MG63 (cell line): ENCODE measurements around the gene CLDN1. TPM values are rescaled to one million over a fixed set of nuclear protein-coding genes. Genes with fewer than 3 reads are reported as not detected.

Experiments used
- DNase-seq: peaks from one replicate; pipeline ENCODE4 v3.0.0-alpha.2; 2020
- H3K27me3 ChIP-seq: fragments of 250-450 bp; sonication (Bioruptor Pico); 2 replicates; pipeline ENCODE4 v1.5.1; 2020; ENCODE audit warnings: mild to moderate bottlenecking, moderate library complexity
- H3K36me3 ChIP-seq: fragments of 250-450 bp; sonication (Bioruptor Pico); 2 replicates; pipeline ENCODE4 v1.5.1; 2020; ENCODE audit warnings: mild to moderate bottlenecking, moderate library complexity
- H3K4me3 ChIP-seq: fragments of 250-450 bp; sonication (Bioruptor Pico); 2 replicates; pipeline ENCODE4 v1.5.1; 2020; ENCODE audit warnings: mild to moderate bottlenecking, moderate library complexity
- H3K9me3 ChIP-seq: fragments of 250-450 bp; sonication (Bioruptor Pico); 2 replicates; pipeline ENCODE4 v1.5.1; 2020; ENCODE audit warnings: mild to moderate bottlenecking, moderate library complexity
- total RNA-seq: library from RNA; depleted of rRNA; stranded (reverse); fragments of >200 nt; shearing (Covaris generic); gene quantifications from 2 replicates; pipeline ENCODE4 v1.2.3, GENCODE V29; 2014; ENCODE audit warnings: low replicate concordance; rRNA removed

Gene CLDN1, protein sequence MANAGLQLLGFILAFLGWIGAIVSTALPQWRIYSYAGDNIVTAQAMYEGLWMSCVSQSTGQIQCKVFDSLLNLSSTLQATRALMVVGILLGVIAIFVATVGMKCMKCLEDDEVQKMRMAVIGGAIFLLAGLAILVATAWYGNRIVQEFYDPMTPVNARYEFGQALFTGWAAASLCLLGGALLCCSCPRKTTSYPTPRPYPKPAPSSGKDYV
- total RNA-seq, result 1.3 and 4.0 TPM in 2 replicates

DNA sequence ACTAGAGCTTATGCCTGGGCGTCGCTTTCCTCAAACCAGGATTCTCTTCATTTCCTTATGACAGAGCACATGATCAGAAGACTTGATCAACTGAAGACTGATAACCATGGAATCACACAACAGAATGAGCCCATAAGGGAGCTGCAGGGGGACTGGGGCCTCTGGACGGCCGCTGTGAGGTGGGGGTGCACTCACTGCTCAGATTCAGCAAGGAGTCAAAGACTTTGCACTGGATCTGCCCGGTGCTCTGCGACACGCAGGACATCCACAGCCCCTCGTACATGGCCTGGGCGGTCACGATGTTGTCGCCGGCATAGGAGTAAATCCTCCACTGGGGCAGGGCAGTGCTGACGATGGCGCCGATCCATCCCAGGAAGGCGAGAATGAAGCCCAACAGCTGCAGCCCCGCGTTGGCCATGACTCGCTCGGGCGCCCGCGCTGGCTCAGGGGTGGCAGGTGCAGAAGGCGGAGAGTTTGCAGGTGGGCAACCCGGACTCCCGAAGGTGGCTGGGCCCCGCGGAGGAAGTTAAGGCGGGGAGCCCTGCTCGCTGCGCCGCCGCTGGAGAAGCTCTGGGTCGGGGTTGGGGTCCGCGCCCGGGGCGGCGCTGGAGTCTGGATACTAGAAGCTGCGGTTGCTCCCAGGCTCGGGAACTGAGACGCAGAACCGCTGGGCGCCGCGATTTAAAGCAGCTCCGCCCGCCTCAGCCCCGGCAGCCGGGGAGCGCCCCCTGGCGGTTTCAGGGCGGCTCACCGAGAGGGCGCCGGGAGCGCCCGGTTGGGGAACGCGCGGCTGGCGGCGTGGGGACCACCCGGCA is at the start of gene CLDN1:
Gene CLDN1 (minus strand): TSS at position 658 of the 815 bp plus-strand sequence. CDS start 240 bp downstream, at position 418.
- Histone ChIP-seq H3K36me3 (no peaks in the 10 kb centered on the region), H3K27me3 (no peaks in the 10 kb centered on the region), H3K4me3 (peak within 1 kb of the TSS; percentile 54), H3K9me3 (no peaks in the 10 kb centered on the region)
- DNase-seq, result peak; percentile 81

DNA sequence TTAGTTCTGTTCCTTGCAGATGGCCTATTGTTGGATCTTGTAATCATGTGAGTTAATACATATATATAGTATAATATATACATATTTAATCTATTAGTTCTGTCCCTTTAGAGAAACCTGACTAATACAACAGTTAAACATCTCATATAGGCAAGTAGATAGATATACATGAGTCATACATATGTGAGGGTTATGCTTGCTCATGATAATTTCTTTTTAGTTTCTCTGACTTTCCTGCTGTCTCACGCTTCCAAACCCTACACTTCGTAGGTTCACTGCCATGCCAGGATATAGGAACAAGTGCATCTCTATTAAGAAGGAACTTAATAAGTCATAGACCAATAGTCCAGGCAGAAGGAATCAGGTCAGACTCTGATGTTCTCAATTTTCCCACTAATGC is 48.9 kb upstream of the CLDN1 start:
- Histone ChIP-seq H3K36me3 (no peaks in the 10 kb centered on the region), H3K4me3 (no peak overlapping the region), H3K27me3 (no peaks in the 10 kb centered on the region), H3K9me3 (no peaks in the 10 kb centered on the region; the same call in 1 of the 2 replicates)
- no peak for DNase-seq

- no peaks in the 10 kb centered on the region; the same call in 1 of the 2 replicates for H3K9me3 ChIP-seq
- no peak overlapping the region for H3K4me3 ChIP-seq
- H3K36me3 ChIP-seq, result no peaks in the 10 kb centered on the region
- no peak for DNase-seq
- no peaks in the 10 kb centered on the region for H3K27me3 ChIP-seq
These were observed 48.1 kb upstream of the CLDN1 start for GRCh38 chr3:190370369-190370768.

DNA sequence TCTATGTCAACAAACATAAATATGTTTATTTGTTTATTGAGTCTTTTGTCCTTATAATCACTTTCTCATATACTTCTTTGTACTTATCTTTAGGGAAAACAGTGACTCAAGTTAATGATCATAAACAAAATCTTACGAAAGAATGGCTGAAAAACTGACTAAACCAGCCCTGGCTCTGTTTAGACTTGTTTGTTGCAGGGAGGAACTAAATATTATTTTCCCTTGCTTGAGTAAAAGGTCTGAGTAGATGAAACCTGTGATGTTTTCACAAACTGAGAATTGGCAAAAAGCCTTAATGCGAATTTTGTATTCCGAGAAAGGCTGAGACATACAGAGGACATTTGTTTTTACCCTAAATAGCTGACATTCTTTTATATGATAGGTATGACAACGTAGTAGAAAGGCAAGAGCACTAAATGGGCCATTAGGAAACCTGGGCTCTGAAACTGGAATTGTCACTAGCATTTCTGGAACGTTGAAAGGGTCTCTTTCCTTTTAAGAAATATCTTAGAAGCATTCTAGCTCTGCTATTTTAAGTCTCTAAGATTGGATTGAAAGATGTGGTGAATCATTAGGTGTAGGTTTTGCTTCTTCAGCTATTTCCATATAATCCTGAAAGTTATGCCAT is 47.5 kb upstream of the CLDN1 start:
- Histone ChIP-seq H3K9me3 (no peaks in the 10 kb centered on the region; the same call in 1 of the 2 replicates), H3K4me3 (no peak overlapping the region), H3K36me3 (no peaks in the 10 kb centered on the region), H3K27me3 (no peaks in the 10 kb centered on the region)
- DNase-seq, result no peak

- no peaks in the 10 kb centered on the region for H3K36me3 ChIP-seq
- H3K27me3 ChIP-seq, result no peaks in the 10 kb centered on the region
- no peak overlapping the region for H3K4me3 ChIP-seq
- H3K9me3 ChIP-seq, result no peaks in the 10 kb centered on the region
- no peak for DNase-seq
These were observed 46.6 kb upstream of the CLDN1 start for GRCh38 chr3:190368881-190369280.

GRCh38 chr3:190366133-190366532 is 43.9 kb upstream of the CLDN1 start:
- H3K36me3 ChIP-seq, result no peaks in the 10 kb centered on the region

GRCh38 chr3:190362258-190362657 is 40.0 kb upstream of the CLDN1 start:
- DNase-seq, result no peak
- Histone ChIP-seq H3K36me3 (no peaks in the 10 kb centered on the region), H3K27me3 (no peaks in the 10 kb centered on the region), H3K4me3 (no peak overlapping the region), H3K9me3 (no peaks in the 10 kb centered on the region)

More at GRCh38 chr3:190366133-190366532, 43.9 kb upstream of the CLDN1 start:
- Histone ChIP-seq H3K9me3 (no peaks in the 10 kb centered on the region), H3K27me3 (no peaks in the 10 kb centered on the region), H3K4me3 (no peak overlapping the region)
- peak; percentile 68 for DNase-seq

- no peaks in the 10 kb centered on the region for H3K27me3 ChIP-seq
- no peaks in the 10 kb centered on the region for H3K36me3 ChIP-seq
- no peak overlapping the region for H3K4me3 ChIP-seq
- no peak for DNase-seq
- H3K9me3 ChIP-seq, result no peaks in the 10 kb centered on the region
These were observed 39.5 kb upstream of the CLDN1 start for GRCh38 chr3:190361791-190362190.

- H3K4me3 ChIP-seq, result no peak overlapping the region
- no peaks in the 10 kb centered on the region for H3K27me3 ChIP-seq
- no peaks in the 10 kb centered on the region for H3K36me3 ChIP-seq
- DNase-seq, result no peak
- H3K9me3 ChIP-seq, result no peaks in the 10 kb centered on the region
These were observed 38.0 kb upstream of the CLDN1 start for GRCh38 chr3:190360228-190360627.

DNA sequence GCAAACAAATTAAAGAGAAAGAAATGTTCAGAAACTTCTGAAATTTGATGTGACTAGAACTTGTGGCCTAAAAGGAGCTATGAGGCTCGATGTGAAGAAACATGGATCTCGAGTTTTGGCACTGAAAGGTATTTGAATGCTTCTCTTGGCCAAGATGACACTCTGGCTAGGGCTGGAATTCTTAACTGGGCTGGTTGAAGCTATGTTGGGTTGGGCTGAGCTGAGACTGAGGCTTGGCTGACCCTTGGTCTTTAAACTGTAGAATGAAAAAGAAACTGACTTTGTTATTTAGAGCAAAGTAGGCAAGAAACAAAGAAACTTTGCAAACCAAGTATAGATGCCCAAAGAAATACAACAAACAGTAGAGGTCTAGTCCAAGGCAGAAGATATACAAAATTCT is 37.6 kb upstream of the CLDN1 start:
- Histone ChIP-seq H3K4me3 (no peak overlapping the region), H3K9me3 (no peaks in the 10 kb centered on the region), H3K36me3 (no peaks in the 10 kb centered on the region), H3K27me3 (no peaks in the 10 kb centered on the region)
- no peak for DNase-seq

- H3K4me3 ChIP-seq, result no peak overlapping the region
- no peak for DNase-seq
- no peaks in the 10 kb centered on the region for H3K27me3 ChIP-seq
- peaks cover 2% of the 10 kb centered on the region; the same call in 1 of the 2 replicates for H3K9me3 ChIP-seq
- no peaks in the 10 kb centered on the region for H3K36me3 ChIP-seq
These were observed 35.2 kb upstream of the CLDN1 start for GRCh38 chr3:190357468-190357867.

GRCh38 chr3:190356246-190356645 is 34.0 kb upstream of the CLDN1 start:
- Histone ChIP-seq H3K4me3 (no peak overlapping the region), H3K36me3 (no peaks in the 10 kb centered on the region), H3K27me3 (no peaks in the 10 kb centered on the region), H3K9me3 (peaks cover 2% of the 10 kb centered on the region; the same call in 1 of the 2 replicates)
- DNase-seq, result no peak

DNA sequence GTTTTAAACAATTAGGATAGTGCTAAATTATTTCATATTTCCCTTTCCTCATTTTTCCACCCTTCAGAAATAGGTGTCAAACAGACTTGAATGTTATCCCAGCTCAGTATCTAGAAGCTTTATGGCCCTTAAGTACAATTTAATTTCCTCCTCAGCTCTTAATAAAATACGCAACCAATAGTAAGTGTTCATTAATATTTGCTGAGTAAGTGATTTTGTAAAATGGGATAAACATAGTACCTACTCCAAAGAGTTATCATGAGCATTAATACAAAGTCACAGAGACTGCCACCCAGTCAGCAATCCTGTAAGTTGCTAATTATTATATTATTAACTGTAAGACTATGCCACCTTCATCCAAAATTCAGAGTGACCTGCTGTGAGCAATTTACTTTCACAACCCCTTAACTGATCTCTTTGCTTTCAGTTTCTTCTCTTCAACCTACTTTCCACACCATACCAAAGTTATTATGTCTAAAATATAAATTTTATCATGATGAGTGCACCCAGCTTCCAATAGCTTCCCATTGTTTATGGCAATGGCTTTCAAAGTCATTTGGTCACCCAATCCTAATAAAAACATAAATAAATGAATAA is 30.7 kb upstream of the CLDN1 start:
- no peak for DNase-seq
- Histone ChIP-seq H3K9me3 (peaks cover 2% of the 10 kb centered on the region; the same call in 1 of the 2 replicates), H3K27me3 (no peaks in the 10 kb centered on the region), H3K4me3 (no peak overlapping the region), H3K36me3 (no peaks in the 10 kb centered on the region)

DNA sequence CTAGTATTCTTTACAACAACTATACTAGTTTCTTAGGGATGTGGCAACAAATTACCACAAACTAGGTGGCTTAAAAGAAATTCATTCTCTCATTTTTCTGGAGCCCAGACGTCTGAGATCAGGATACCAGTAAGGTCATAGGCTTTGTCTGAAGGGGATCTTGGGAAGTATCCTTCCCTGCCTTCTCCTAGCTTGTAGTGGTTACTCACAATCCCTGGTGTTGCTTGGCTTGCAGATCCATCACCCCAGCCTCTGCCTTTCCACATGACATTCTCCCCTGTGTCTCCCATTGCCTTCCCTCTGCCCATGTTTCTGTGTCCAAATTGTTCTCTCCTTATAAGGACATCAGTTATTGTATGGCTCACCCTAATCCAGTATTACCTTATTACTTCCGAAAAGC is 24.3 kb upstream of the CLDN1 start:
- Histone ChIP-seq H3K9me3 (peaks cover 5% of the 10 kb centered on the region; the same call in 1 of the 2 replicates), H3K36me3 (no peaks in the 10 kb centered on the region), H3K27me3 (no peaks in the 10 kb centered on the region), H3K4me3 (no peak overlapping the region)
- no peak for DNase-seq

DNA sequence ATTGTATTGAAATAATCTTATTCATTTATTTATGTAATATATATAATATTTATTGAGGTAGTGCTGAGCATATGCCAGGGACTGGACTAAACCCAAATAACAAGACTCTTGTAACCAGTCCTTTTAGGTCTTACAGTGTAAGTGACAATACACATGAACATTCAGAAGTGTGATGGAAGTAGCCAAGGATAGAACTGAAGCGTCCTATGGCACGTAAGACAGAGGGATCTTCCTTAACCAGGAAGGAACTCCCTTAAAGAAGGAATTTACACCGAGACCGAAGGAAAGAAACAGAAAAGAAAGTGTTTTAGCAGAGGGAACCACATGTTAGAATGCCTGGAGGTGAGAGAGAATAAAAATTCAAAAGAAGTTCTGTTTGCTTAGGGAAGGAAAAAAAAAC is 23.6 kb upstream of the CLDN1 start:
- Histone ChIP-seq H3K4me3 (peak overlapping the region; percentile 22; the same call in 1 of the 2 replicates), H3K9me3 (peaks cover 5% of the 10 kb centered on the region; the same call in 1 of the 2 replicates), H3K36me3 (no peaks in the 10 kb centered on the region), H3K27me3 (no peaks in the 10 kb centered on the region)
- no peak for DNase-seq

GRCh38 chr3:190345027-190345821 is 23.0 kb upstream of the CLDN1 start:
- peak overlapping the region; percentile 22 for H3K4me3 ChIP-seq
- DNase-seq, result peak; percentile 66
- H3K9me3 ChIP-seq, result peaks cover 5% of the 10 kb centered on the region; the same call in 1 of the 2 replicates
- H3K36me3 ChIP-seq, result no peaks in the 10 kb centered on the region
- no peaks in the 10 kb centered on the region for H3K27me3 ChIP-seq
